Measurements from ENCODE around the gene STBD1. TPM values are rescaled to one million over a fixed set of nuclear protein-coding genes. Genes with fewer than 3 reads are reported as not detected.

The STBD1 gene
- total RNA-seq (14.6 and 21.8 TPM in 2 replicates), polyA plus RNA-seq (22.6 and 30.5 TPM in 2 replicates)

DNA sequence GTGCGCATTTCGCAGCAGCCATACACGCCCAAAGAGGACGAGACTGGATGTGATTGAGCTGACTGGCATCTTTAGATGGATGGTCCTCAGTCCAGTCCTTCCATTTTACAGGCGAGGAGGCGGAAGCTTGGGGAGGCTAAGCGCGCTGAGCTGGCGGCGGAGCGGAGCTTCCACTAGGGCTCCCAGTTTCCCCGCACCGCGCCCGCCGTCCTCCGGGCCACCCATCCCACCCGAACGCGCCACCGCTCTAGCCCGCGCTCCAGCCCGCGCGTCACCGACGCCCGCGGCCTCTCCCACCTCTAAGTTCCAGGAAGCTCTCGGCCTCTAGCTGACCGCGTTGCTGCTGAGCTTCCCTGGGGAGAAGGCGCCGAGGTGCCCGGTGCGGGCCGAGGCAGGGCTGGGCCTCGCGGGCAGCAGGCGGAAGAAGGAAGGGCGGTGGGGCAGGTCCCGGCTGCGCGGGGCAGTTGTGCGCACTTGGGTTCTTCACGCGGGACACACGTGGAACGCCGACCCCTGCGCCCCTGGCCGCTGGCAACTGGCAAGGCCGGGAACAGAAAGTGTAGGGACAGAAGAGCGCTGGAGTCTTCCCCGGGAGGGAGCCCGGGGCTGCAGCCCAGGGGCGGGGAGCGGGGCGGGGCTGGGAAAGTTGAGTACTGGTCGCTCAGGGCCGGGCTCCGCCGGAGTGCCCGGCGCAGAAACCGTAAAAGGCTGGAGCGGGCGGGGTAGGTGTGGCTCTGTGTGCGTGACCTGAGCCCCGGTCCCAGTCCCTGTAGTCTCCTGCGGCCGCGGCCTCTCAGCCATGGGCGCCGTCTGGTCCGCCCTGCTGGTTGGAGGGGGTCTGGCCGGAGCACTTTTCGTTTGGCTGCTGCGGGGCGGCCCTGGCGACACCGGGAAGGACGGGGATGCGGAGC is at the start of gene STBD1:
Gene STBD1, plus strand, starts transcription at position 763 of the 911 bp plus-strand sequence. Its CDS starts 37 bp downstream, at position 800.
- peak within 1 kb of the TSS; percentile 93 for H3K27ac ChIP-seq
- peak within 1 kb of the TSS; percentile 94 for H3K4me3 ChIP-seq
- TF ChIP-seq, protein P1, sequence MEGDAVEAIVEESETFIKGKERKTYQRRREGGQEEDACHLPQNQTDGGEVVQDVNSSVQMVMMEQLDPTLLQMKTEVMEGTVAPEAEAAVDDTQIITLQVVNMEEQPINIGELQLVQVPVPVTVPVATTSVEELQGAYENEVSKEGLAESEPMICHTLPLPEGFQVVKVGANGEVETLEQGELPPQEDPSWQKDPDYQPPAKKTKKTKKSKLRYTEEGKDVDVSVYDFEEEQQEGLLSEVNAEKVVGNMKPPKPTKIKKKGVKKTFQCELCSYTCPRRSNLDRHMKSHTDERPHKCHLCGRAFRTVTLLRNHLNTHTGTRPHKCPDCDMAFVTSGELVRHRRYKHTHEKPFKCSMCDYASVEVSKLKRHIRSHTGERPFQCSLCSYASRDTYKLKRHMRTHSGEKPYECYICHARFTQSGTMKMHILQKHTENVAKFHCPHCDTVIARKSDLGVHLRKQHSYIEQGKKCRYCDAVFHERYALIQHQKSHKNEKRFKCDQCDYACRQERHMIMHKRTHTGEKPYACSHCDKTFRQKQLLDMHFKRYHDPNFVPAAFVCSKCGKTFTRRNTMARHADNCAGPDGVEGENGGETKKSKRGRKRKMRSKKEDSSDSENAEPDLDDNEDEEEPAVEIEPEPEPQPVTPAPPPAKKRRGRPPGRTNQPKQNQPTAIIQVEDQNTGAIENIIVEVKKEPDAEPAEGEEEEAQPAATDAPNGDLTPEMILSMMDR (IDR thresholded peaks at IDR 0.05; ENCODE audit: low read depth, low read length), result no peak
- DNase-seq (ENCODE audit: low read depth in 1 of 2, low spot score in 1 of 2), result peak; percentile 65 to 96
- H3K36me3 ChIP-seq, result peaks cover 21% of the 10 kb centered on the region
- no peaks in the 10 kb centered on the region for H3K9me3 ChIP-seq (ENCODE audit: low read depth)
- peaks cover 30% of the 10 kb centered on the region for H3K4me1 ChIP-seq (ENCODE audit: low read depth)
- H3K27me3 ChIP-seq, result no peaks in the 10 kb centered on the region

DNA sequence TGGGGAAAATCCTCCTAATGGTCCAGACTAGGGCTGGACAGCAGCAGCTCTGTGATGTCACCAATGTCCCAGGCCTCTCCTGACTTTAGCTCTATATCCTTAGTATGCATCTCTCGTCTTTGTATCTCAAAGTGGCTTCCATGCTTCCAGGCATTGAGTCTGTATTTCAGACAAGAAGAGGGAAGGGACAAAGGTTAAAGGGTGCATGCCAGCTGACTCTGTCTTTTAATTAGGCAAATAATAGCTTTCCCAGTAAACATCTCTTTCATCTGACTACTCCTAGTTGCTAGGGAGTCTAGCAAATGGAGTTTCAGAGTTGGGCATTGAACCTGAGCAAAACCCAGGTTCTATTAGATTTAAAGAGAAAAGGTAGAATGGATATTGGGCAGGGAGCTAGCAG is 49.6 kb upstream of the STBD1 start:
- TF ChIP-seq, protein P1 (IDR thresholded peaks at IDR 0.05; ENCODE audit: low read depth, low read length), result no peak
- no peaks in the 10 kb centered on the region for H3K9me3 ChIP-seq (ENCODE audit: low read depth)
- H3K27ac ChIP-seq, result no peak overlapping the region
- H3K4me3 ChIP-seq, result no peak overlapping the region
- H3K27me3 ChIP-seq, result peaks cover 2% of the 10 kb centered on the region
- DNase-seq (ENCODE audit: low read depth in 1 of 2, low spot score in 1 of 2), result no peak
- H3K4me1 ChIP-seq (ENCODE audit: low read depth), result no peaks in the 10 kb centered on the region
- H3K36me3 ChIP-seq, result no peaks in the 10 kb centered on the region

DNA sequence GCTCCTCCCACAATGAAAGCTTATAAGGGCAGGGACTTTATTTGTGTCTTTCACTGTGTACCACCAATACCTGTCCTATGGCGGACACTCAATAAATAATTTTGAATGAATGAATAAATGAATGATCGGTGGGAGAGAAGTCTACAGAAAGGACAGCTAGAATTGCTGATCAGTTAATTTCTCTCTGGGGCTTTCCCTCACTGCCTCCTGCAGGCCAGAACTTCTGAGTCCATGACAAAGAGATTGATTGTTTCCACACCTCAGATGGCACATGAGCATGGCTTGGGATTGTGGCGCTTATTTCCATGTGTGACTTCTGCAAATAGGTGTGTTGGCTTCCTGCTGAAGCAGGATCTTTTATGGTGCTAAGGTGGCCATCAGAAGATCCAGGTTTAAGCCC is 48.7 kb upstream of the STBD1 start:
- no peak for DNase-seq (ENCODE audit: low read depth in 1 of 2, low spot score in 1 of 2)
- Histone ChIP-seq H3K27me3 (peaks cover 2% of the 10 kb centered on the region), H3K4me3 (no peak overlapping the region), H3K36me3 (no peaks in the 10 kb centered on the region), H3K4me1 (ENCODE audit: low read depth) (no peaks in the 10 kb centered on the region), H3K9me3 (ENCODE audit: low read depth) (no peaks in the 10 kb centered on the region), H3K27ac (no peak overlapping the region)
- TF ChIP-seq, protein P1 (IDR thresholded peaks at IDR 0.05; ENCODE audit: low read depth, low read length), result no peak

DNA sequence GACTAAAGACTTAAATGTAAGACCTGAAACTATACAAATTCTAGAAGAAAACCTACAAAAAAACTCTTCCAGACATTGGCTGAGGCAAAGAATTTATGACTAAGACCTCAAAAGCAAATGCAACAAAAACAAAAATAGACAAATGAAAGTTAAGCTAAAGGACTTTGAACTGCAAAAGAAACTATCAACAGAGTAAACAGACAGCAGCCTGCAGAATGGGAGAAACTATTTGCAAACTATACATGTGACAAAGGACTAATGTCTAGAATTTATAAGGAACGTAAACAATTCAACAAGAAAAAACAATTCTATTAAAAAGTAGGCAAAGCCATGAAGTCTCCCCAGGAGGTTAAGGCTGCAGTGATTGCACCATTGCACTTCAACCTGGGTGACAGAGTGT is 46.0 kb upstream of the STBD1 start:
- Histone ChIP-seq H3K9me3 (ENCODE audit: low read depth) (no peaks in the 10 kb centered on the region), H3K4me3 (no peak overlapping the region), H3K36me3 (no peaks in the 10 kb centered on the region), H3K4me1 (ENCODE audit: low read depth) (no peaks in the 10 kb centered on the region), H3K27ac (no peak overlapping the region), H3K27me3 (peaks cover 2% of the 10 kb centered on the region)
- no peak for DNase-seq (ENCODE audit: low read depth in 1 of 2, low spot score in 1 of 2)
- TF ChIP-seq, protein P1 (IDR thresholded peaks at IDR 0.05; ENCODE audit: low read depth, low read length), result no peak

DNA sequence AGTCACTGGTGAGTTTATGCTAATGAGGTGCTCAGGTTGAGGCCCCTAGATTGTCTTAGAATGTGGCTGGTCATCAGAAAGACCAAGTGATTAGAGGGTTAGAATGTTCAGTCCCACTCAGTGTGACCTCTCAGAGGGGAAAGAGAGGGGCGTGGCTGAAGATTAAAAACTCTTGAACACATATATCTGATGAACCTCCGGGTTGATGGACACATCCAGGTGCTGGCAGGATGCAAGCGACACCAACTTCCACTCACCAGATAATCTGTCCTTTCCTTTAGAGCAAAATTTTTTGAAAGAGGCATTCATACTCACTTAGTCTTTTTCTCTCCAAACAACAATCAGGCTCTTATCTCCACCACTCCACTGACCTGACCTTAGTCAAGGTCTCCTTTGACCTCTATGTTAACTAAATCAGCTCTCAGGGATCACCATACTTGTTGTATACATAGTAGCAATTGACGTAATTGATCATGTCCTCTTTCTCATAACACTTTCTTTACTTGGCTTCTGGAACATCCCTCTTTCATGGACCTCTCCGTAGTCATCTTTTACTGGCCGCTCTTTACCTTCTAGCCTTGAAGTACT is 40.8 kb upstream of the STBD1 start:
- Histone ChIP-seq H3K9me3 (ENCODE audit: low read depth) (no peaks in the 10 kb centered on the region), H3K4me3 (no peak overlapping the region), H3K4me1 (ENCODE audit: low read depth) (no peaks in the 10 kb centered on the region), H3K27ac (no peak overlapping the region), H3K36me3 (no peaks in the 10 kb centered on the region), H3K27me3 (peaks cover 2% of the 10 kb centered on the region)
- no peak for DNase-seq (ENCODE audit: low read depth in 1 of 2, low spot score in 1 of 2)
- TF ChIP-seq, protein P1 (IDR thresholded peaks at IDR 0.05; ENCODE audit: low read depth, low read length), result no peak
